Trophoblast cell (in vitro differentiated cells and primary cell): Measurements from ENCODE around the gene OLAH.

Experiments
- DNase-seq, 2 donors: peaks; one replicate each; pipeline ENCODE4 v3.0.0-alpha.2; 2016
- H2AFZ ChIP-seq: 2 replicates; pipeline ENCODE4 v1.6.1; 2013; ENCODE audit warnings: low read length, moderate library complexity, mild to moderate bottlenecking; ENCODE audit not compliant: insufficient read depth, poor library complexity
- H2AK5ac ChIP-seq: 2 replicates; pipeline ENCODE4 v1.6.1; 2013; ENCODE audit warnings: mild to moderate bottlenecking, low read length
- H2BK120ac ChIP-seq: 2 replicates; pipeline ENCODE4 v1.6.1; 2013; ENCODE audit warnings: low read length, mild to moderate bottlenecking, moderate library complexity; ENCODE audit not compliant: insufficient read depth, poor library complexity
- H2BK12ac ChIP-seq: 2 replicates; pipeline ENCODE4 v1.6.1; 2013; ENCODE audit warnings: mild to moderate bottlenecking, low read length, moderate library complexity
- H2BK5ac ChIP-seq: 2 replicates; pipeline ENCODE4 v1.6.1; 2013; ENCODE audit warnings: low read length, low read depth, moderate library complexity, mild to moderate bottlenecking; ENCODE audit not compliant: poor library complexity
- H3K14ac ChIP-seq: 2 replicates; pipeline ENCODE4 v1.6.1; 2013; ENCODE audit warnings: mild to moderate bottlenecking, low read length
- H3K18ac ChIP-seq: 2 replicates; pipeline ENCODE4 v1.6.1; 2013; ENCODE audit warnings: mild to moderate bottlenecking, low read length
- H3K23ac ChIP-seq: 2 replicates; pipeline ENCODE4 v1.6.1; 2013; ENCODE audit warnings: low read length
- H3K27ac ChIP-seq: 2 replicates; pipeline ENCODE4 v1.5.1; 2013; ENCODE audit warnings: low read depth, mild to moderate bottlenecking, inconsistent platforms, low read length, moderate library complexity
- H3K27me3 ChIP-seq: 2 replicates; pipeline ENCODE4 v1.6.1; 2013; ENCODE audit warnings: inconsistent platforms, mild to moderate bottlenecking, low read length, moderate library complexity; ENCODE audit not compliant: insufficient read depth
- H3K36me3 ChIP-seq, 2 experiments: 1 replicate in 1 of 2; 2 replicates in 1 of 2; pipeline ENCODE4 v1.6.1; 2013; ENCODE audit warnings: low read length in 2 of 2, mild to moderate bottlenecking in 2 of 2, moderate library complexity in 1 of 2; ENCODE audit not compliant: insufficient read depth in 2 of 2, control insufficient read depth in 1 of 2
- H3K4ac ChIP-seq: 2 replicates; pipeline ENCODE4 v1.6.1; 2013; ENCODE audit warnings: low read depth, mild to moderate bottlenecking, low read length, moderate library complexity
- H3K4me1 ChIP-seq, 2 experiments: 1 replicate in 1 of 2; 2 replicates in 1 of 2; pipeline ENCODE4 v1.6.1; 2013; ENCODE audit warnings: low read length in 2 of 2, mild to moderate bottlenecking in 2 of 2, moderate library complexity in 1 of 2; ENCODE audit not compliant: insufficient read depth in 2 of 2, control insufficient read depth in 1 of 2
- H3K4me2 ChIP-seq: 2 replicates; pipeline ENCODE4 v1.6.1; 2013; ENCODE audit warnings: inconsistent platforms, mild to moderate bottlenecking, low read length, moderate library complexity
- H3K4me3 ChIP-seq: 2 replicates; pipeline ENCODE4 v1.5.1; 2013; ENCODE audit warnings: mild to moderate bottlenecking, low read depth, low read length, inconsistent platforms
- H3K79me1 ChIP-seq: one replicate; pipeline ENCODE4 v1.6.1; 2013; ENCODE audit warnings: low read length
- H3K79me2 ChIP-seq: 2 replicates; pipeline ENCODE4 v1.6.1; 2013; ENCODE audit warnings: low read length, mild to moderate bottlenecking; ENCODE audit not compliant: control insufficient read depth, insufficient read depth, poor library complexity
- H3K9ac ChIP-seq: 2 replicates; pipeline ENCODE4 v1.6.1; 2013; ENCODE audit warnings: mild to moderate bottlenecking, low read length
- H3K9me3 ChIP-seq: 2 replicates; pipeline ENCODE4 v1.6.1; 2013; ENCODE audit warnings: low read depth, mild to moderate bottlenecking, control low read depth, inconsistent platforms, low read length; ENCODE audit not compliant: insufficient read depth
- H4K12ac ChIP-seq: 2 replicates; pipeline ENCODE4 v1.6.1; 2013; ENCODE audit warnings: low read depth, mild to moderate bottlenecking, low read length, moderate library complexity
- H4K8ac ChIP-seq: 2 replicates; pipeline ENCODE4 v1.6.1; 2013; ENCODE audit warnings: low read depth, mild to moderate bottlenecking, low read length, moderate library complexity
- H4K91ac ChIP-seq: one replicate; pipeline ENCODE4 v1.6.1; 2013; ENCODE audit warnings: low read depth, mild to moderate bottlenecking, low read length, moderate library complexity
- WGBS: extraction: QIAGEN DNeasy Blood & Tissue Kit; methylation state at CpG from one replicate; pipeline ENCODE4 v1.1.7; 2013; ENCODE audit warnings: missing lambda C conversion rate; ENCODE audit not compliant: insufficient read length, insufficient coverage; ENCODE audit errors: extremely low coverage; 5-methylcytosine and 5-hydroxymethylcytosine counted together

OLAH gene

GRCh38 chr10:15053061-15053460 lies 9.3 kb downstream of the OLAH start:
- no peak overlapping the region for H2BK120ac ChIP-seq
- H3K18ac ChIP-seq = no peak overlapping the region
- no peaks in the 10 kb centered on the region for H3K36me3 ChIP-seq
- no CpG with 5 or more reads among the region's 3 CpGs for WGBS
- no peak overlapping the region for H2BK5ac ChIP-seq
- H3K79me1 ChIP-seq = no peaks in the 10 kb centered on the region
- H3K4me3 ChIP-seq = no peak overlapping the region
- H3K27me3 ChIP-seq = no peaks in the 10 kb centered on the region
- no peak overlapping the region for H3K4me2 ChIP-seq
- no peak overlapping the region for H3K14ac ChIP-seq
- H4K8ac ChIP-seq = no peak overlapping the region
- no peak overlapping the region for H2AK5ac ChIP-seq
- no peak overlapping the region for H2AFZ ChIP-seq
- H3K4me1 ChIP-seq = no peaks in the 10 kb centered on the region
- no peak overlapping the region for H4K12ac ChIP-seq
- H4K91ac ChIP-seq = no peak overlapping the region
- H3K23ac ChIP-seq = no peak overlapping the region
- no peak overlapping the region for H3K9ac ChIP-seq
- no peak overlapping the region for H3K4ac ChIP-seq
- H3K9me3 ChIP-seq = no peaks in the 10 kb centered on the region
- H2BK12ac ChIP-seq = no peak overlapping the region
- H3K27ac ChIP-seq = no peak overlapping the region
- no peaks in the 10 kb centered on the region for H3K79me2 ChIP-seq
- DNase-seq = no peak

GRCh38 chr10:15058689-15059088 lies 14.9 kb downstream of the OLAH start:
- no peak overlapping the region for H2BK5ac ChIP-seq
- no peaks in the 10 kb centered on the region for H3K36me3 ChIP-seq
- H3K4me3 ChIP-seq = no peak overlapping the region
- H3K18ac ChIP-seq = no peak overlapping the region
- no peaks in the 10 kb centered on the region for H3K4me1 ChIP-seq
- H4K12ac ChIP-seq = no peak overlapping the region
- no peak for DNase-seq
- no peak overlapping the region for H4K8ac ChIP-seq
- no peak overlapping the region for H3K4ac ChIP-seq
- no peak overlapping the region for H4K91ac ChIP-seq
- no peak overlapping the region for H3K14ac ChIP-seq
- no peak overlapping the region for H3K27ac ChIP-seq
- no peak overlapping the region for H3K23ac ChIP-seq
- H2BK120ac ChIP-seq = no peak overlapping the region
- no peak overlapping the region for H2AFZ ChIP-seq
- no CpG with 5 or more reads among the region's 1 CpG for WGBS
- no peaks in the 10 kb centered on the region for H3K79me1 ChIP-seq
- H2AK5ac ChIP-seq = no peak overlapping the region
- no peaks in the 10 kb centered on the region for H3K27me3 ChIP-seq
- H3K79me2 ChIP-seq = no peaks in the 10 kb centered on the region
- no peaks in the 10 kb centered on the region for H3K9me3 ChIP-seq
- H3K9ac ChIP-seq = no peak overlapping the region
- H2BK12ac ChIP-seq = no peak overlapping the region
- H3K4me2 ChIP-seq = no peak overlapping the region

- H3K27ac ChIP-seq = no peak overlapping the region
- no peak overlapping the region for H3K4ac ChIP-seq
- H3K4me1 ChIP-seq = no peaks in the 10 kb centered on the region
- H2BK12ac ChIP-seq = no peak overlapping the region
- H4K8ac ChIP-seq = no peak overlapping the region
- no peaks in the 10 kb centered on the region for H3K79me1 ChIP-seq
- no peak overlapping the region for H3K9ac ChIP-seq
- H3K4me2 ChIP-seq = no peak overlapping the region
- no peak overlapping the region for H2BK120ac ChIP-seq
- no peaks in the 10 kb centered on the region for H3K79me2 ChIP-seq
- no peaks in the 10 kb centered on the region for H3K9me3 ChIP-seq
- H4K91ac ChIP-seq = no peak overlapping the region
- no peak overlapping the region for H3K23ac ChIP-seq
- DNase-seq = no peak
- no peak overlapping the region for H3K14ac ChIP-seq
- WGBS = no CpG with 5 or more reads among the region's 4 CpGs
- H3K18ac ChIP-seq = no peak overlapping the region
- no peaks in the 10 kb centered on the region for H3K27me3 ChIP-seq
- no peak overlapping the region for H2AK5ac ChIP-seq
- no peak overlapping the region for H4K12ac ChIP-seq
- H2AFZ ChIP-seq = no peak overlapping the region
- no peak overlapping the region for H3K4me3 ChIP-seq
- H2BK5ac ChIP-seq = no peak overlapping the region
- no peaks in the 10 kb centered on the region for H3K36me3 ChIP-seq
Measured at GRCh38 chr10:15059914-15060313, 16.2 kb downstream of the OLAH start.

GRCh38 chr10:15060638-15061037 lies 16.9 kb downstream of the OLAH start:
- no peak overlapping the region for H2BK5ac ChIP-seq
- no CpG with 5 or more reads among the region's 2 CpGs for WGBS
- no peaks in the 10 kb centered on the region for H3K79me1 ChIP-seq
- H3K18ac ChIP-seq = no peak overlapping the region
- no peak overlapping the region for H3K4ac ChIP-seq
- H2BK12ac ChIP-seq = no peak overlapping the region
- H4K12ac ChIP-seq = no peak overlapping the region
- H4K8ac ChIP-seq = no peak overlapping the region
- H3K9me3 ChIP-seq = no peaks in the 10 kb centered on the region
- H3K4me1 ChIP-seq = no peaks in the 10 kb centered on the region
- no peak overlapping the region for H3K9ac ChIP-seq
- no peak overlapping the region for H3K27ac ChIP-seq
- H3K4me2 ChIP-seq = no peak overlapping the region
- no peak overlapping the region for H3K4me3 ChIP-seq
- no peak overlapping the region for H2AFZ ChIP-seq
- no peak for DNase-seq
- H3K23ac ChIP-seq = no peak overlapping the region
- no peak overlapping the region for H3K14ac ChIP-seq
- H4K91ac ChIP-seq = no peak overlapping the region
- H3K79me2 ChIP-seq = no peaks in the 10 kb centered on the region
- no peaks in the 10 kb centered on the region for H3K27me3 ChIP-seq
- H3K36me3 ChIP-seq = no peaks in the 10 kb centered on the region
- no peak overlapping the region for H2AK5ac ChIP-seq
- no peak overlapping the region for H2BK120ac ChIP-seq
